GM18502 (cell line): ENCODE results near the gene ZDHHC14.

Experiments
- ATAC-seq: cut with Tn5 transposase; IDR thresholded peaks from one replicate; pipeline ENCODE4 v1.9.1; 2021; ENCODE audit warnings: mild to moderate bottlenecking; ENCODE audit not compliant: unreplicated experiment, poor library complexity

The ZDHHC14 gene

DNA sequence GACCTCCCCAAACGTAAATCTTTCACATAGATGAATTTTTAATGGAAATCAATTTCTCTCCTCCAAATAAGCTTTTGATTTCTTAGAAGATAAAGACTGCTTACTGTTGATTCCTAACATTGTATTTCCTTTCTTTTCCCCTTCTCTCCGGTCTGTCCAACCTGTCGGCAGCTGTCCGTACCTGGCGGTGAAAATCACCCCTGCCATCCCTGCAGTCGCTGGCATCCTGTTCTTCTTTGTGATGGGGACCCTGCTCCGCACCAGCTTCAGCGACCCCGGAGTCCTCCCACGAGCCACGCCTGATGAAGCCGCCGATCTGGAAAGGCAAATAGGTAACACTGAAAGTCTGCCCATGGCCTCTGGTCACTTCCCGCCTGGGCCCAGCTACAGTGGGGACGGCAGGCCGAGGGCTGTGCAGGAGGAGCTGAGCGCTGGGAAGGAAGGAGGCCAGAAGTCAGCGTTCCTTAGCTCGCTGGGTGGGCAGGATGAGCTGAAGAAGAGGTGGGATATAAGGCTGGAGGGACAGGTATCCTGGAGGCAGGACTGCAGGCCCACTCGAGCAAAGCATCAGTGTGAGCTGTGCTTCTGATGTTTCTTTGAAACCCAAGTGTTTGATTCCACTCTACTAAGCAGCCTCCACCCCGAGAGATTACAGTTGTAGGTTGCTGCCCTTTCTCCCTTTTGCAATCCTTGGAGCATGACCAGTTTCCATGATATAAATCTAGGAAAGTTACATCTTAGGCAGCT, 161.6 kb downstream of the ZDHHC14 start:
- ATAC-seq: no peak

GRCh38 chr6:157546321-157546720, 165.3 kb downstream of the ZDHHC14 start:
- no peak for ATAC-seq

GRCh38 chr6:157547112-157547511, 166.1 kb downstream of the ZDHHC14 start:
- ATAC-seq: no peak

DNA sequence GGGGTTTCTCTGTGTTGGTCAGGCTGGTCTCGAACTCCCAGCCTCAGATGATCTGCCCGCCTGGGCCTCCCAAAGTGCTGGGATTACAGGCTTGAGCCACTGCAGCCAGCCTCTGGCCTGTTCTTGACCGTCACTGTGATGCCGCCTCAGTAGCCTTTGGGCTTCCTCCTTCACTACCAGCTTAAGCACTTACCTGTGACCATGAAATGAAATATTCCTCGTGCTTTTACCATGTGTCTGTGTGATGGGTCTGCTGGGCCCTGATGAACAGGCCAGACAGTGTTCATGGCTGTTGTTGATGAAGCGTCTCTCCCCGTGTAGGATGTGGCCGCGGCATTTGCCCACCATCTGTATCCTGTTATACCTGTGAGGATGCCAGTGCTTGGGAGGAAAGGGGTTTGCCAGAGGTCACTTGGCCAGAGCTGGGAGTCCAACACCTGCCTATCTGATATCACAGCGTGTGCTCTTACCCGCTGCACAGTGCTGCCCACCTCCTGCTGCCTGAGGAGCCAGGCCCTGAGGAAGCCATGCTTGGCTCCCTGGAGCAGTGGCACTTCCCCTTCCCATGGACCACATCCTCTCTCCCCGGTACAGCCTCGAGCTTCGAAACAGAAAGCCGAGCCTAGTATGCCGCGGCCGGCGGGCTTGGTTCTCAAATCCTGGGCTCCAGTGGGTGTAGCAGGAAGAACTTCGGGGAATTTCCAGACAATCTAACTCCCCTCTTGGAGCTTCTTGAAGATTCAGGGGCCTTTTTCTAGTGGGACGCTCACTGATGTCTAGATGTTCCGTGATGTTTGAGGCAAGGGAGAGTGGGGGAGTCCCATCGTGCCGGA, 167.9 kb downstream of the ZDHHC14 start:
- peak; percentile 62 for ATAC-seq

DNA sequence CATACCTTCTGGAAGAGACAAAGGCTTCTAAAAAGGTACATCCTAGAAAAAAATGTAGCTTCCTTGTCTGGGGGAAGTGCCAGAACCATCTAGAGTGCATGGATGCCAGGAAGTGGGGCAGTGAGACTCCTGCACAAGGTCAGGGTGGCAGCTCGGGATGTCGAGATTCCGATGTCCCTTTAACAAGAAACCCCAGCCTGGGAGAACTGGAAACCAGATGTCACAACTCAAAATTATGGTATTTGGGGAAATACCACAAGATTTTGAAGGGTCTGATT, 168.4 kb downstream of the ZDHHC14 start:
- no peak for ATAC-seq

DNA sequence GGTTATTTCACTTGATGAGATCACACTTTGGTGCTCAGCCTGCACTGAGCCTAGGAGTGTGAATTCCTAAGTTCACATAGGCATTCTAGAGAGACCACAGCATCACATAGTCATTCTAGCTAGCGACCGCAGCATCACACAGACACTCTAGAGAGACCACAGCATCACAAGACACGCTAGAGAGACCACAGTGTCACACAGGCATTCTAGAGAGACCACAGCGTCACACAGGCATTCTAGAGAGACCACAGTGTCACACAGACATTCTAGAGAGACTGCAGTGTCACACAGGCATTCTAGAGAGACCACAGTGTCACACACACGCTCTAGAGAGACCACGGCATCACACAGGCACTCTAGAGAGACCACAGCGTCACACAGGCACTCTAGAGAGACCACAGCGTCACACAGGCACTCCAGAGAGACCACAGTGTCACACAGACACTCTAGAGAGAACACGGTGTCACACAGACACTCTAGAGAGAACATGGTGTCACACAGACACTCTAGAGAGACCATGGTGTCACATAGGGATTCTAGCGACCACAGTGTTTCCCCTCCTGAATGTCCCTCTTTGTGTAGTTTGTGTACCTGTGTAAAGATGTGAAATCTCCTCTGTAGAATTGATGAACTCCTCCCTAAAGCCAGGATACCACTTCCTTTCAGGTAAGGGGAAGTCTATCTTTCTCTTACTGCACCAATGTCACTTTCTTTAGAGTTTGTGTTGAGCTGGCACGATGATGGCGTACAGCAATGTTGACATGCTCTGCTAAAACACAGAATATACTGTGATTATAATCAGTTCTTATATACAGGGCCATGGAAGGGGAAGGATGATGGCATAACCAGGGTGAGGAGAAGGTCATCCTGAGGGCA, 169.4 kb downstream of the ZDHHC14 start:
- peak; percentile 68 for ATAC-seq

GRCh38 chr6:157551041-157551832, 170.2 kb downstream of the ZDHHC14 start:
- ATAC-seq: no peak

- ATAC-seq: no peak
Observed at GRCh38 chr6:157552081-157552747, 171.2 kb downstream of the ZDHHC14 start.

DNA sequence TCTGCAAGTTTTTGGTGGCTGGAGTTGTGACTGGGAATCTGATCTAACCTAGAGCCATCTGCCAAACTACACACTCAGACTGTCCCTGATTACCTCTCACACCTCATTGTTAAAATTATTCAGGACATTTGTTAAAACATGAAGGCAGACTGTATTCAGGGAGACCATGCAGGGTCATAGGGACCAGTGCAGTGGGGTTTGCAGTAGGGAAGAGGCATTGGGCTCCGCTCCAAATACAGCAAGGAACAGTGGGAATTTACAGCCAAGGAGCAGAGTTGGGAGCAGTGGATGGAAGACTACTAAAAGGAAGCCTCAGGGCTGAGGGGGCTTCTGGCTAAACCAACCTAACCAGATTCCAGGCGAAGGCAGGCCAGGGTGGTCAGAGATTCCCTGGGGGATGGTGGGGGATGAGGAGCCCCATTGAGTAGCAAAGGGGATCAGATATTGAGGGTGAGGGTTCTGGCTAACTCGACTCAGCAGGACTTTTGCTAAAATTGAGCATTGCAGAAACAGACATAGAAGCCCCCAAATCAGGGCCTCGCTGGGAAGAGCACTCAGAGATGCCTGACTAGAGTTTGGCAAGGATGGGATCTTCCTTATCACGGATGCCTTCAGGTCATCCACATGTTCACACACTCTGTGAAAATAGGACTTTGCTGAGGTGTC, 172.0 kb downstream of the ZDHHC14 start:
- ATAC-seq: no peak

DNA sequence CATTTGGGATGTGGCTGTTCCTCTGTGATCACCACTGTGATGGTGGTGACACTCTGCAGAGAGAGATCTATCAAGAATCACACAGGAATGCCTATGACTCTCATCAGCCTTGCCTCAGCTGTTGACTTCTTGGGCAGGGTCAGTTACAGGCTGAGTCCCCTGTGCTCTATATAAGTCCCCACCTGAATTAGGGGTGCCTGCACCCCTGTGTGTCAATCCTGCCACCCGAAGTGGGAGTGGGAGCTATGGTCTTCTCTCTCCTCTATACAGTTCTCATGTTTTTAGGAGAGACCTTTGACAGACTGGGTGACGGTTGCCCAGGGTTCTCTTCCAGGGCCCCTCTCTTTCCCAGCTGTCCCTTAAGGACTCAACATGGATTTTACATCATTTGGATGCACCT, 173.8 kb downstream of the ZDHHC14 start:
- ATAC-seq: no peak

DNA sequence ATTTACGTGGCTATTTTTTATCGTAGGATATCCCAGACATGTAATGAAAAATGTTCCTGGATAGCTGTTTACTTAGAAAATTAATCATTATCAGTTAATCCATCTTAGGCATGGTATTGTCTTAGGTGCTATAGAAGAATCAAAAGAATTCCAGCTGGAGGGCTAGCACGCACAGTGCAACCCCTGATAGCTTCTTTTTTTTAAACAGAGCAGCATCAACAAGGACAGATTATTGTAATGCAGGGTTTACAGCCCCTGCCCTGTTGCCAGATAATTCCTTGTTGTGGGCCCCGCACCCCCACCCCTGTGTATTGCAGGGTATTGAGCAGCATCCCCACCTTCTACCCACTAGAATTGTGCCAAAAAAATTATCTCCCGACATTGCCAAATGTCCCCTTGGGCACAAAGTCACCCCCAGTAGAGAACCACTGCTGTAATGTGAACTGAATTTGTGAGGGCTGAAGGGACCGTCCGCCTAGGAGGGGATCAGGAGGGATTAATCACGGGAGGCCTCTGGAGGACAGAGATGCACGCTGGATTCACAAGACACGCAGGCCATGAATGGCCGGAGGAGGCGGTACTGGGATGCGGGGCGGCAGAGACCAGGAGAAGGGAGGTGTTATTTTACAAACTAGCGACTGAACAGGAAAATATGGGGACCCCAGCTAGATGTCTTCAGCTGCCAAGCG, 174.6 kb downstream of the ZDHHC14 start:
- no peak for ATAC-seq

GRCh38 chr6:157556144-157556645, 175.2 kb downstream of the ZDHHC14 start:
- no peak for ATAC-seq

DNA sequence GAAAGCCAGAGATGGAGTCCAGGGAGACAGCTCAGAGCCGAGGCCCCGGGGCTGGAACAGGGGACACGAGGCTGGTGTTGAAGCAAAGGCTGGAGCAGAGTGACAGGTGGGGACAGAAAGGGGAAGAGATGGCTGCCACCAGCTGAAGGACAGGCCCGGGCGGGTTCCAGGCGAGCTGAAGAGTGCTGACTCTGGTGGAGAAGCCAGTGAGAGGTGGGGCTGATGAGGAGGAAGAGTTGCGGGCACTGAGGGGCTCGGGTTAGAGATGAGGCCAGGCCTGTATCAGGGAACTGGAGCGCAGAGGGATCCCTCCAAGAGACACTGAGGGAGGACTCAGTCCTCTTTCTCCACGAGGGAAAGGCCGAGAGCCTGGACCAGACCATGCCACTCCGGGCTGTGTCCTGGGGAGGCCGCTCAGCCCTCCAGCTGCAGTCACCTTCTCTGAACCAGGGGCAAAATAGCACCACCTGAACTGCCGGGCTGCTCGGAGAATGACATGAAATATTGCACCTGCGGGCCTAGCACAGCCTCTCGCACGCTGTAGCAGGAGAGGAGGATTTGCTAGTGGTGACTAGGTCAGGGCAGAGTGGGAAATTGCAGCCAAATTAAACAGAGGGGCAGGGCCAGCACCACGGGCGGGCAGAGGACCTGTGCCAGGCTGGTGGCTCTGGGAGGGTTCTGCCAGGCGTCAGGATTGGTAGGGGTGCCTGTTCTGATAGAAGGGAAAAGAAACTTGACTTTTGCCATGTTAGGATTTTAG, 175.9 kb downstream of the ZDHHC14 start:
- ATAC-seq: peak; percentile 15

- peak; percentile 59 for ATAC-seq
Observed at GRCh38 chr6:157557559-157557958, 176.6 kb downstream of the ZDHHC14 start.

- no peak for ATAC-seq
Observed at GRCh38 chr6:157558049-157558448, 177.1 kb downstream of the ZDHHC14 start.

DNA sequence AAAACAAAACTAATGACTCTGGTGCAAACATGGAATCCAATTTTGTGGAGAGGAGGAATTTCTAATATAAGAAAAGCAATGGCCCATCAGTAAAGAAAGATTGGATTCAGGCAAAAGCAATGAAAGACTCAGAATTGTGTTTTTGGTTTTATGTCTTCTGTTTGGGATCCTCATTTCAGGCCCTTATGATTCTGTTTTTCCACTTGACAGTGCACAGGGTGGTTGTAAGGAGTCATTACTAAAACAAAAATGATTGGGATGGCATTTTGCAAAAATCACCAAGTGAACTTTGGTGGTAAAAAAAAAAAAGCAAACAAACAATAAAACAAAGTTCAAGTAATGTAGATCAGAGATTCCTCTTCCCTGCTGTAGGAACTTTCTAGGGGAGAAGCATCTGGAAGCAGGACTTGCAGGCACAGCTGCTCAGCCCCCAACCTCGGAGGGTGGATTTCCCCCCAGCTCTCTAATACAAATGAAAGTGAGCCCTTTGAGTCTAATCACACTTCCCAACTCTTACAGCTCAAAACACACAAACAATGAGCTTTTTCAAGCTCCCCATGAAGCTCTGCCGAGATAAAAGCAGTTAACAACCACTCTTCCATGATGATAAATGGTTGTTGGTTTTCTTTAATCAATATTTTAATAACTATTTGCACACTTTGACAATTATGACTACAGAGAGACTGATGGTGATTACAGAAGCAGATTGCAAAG, 177.7 kb downstream of the ZDHHC14 start:
- no peak for ATAC-seq

DNA sequence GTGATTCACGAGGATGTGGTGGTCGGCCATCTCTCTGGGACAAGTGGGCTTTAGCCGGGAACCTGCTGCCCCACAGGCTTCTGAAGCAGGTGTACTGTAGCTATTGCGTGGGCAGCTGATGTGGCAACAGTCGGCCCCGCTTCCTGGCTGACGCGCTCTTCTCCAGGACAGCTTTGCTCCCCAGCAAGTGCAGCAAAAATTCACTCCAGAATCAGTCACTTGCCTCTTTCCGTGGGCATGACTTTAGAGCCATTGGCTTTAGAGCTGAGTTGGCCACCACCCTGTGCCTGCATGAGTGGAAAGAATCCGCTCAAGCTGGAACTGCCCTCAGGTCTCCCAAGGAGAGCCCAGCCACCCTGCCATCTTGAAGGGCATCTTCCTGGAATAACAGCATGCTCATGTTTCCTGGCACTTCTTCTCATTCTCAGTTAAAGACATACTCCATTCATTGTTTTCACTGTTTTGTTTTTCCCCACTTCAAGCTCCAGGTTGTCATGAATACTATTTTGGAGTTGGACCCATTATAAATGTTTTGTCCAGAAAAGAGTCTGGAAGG, 178.3 kb downstream of the ZDHHC14 start:
- ATAC-seq: no peak
